Osteocyte (in vitro differentiated cells): ENCODE measurements around the gene DNAH14. TPM values are rescaled to one million over a fixed set of nuclear protein-coding genes. Genes with fewer than 3 reads are reported as not detected.
"Not testable (repeated sequence)": the region's sequence is repeated elsewhere in the genome, so short reads cannot be mapped to it uniquely, and the experiment has no call there.

Source experiments
- DNase-seq: peaks from one replicate; pipeline ENCODE4 v3.0.0; 2021; ENCODE audit warnings: mixed read lengths; ENCODE audit not compliant: unreplicated experiment; ENCODE audit errors: extremely low spot score
- H3K27ac Mint-ChIP-seq: one replicate; pipeline ENCODE4 v1.8.0; 2021; ENCODE audit warnings: mild to moderate bottlenecking, mixed read lengths; ENCODE audit not compliant: unreplicated experiment
- H3K27me3 Mint-ChIP-seq: one replicate; pipeline ENCODE4 v1.8.0; 2021; ENCODE audit warnings: mixed read lengths; ENCODE audit not compliant: unreplicated experiment
- H3K36me3 Mint-ChIP-seq: one replicate; pipeline ENCODE4 v1.8.0; 2021; ENCODE audit warnings: mixed read lengths; ENCODE audit not compliant: unreplicated experiment
- H3K4me1 Mint-ChIP-seq: one replicate; pipeline ENCODE4 v1.8.0; 2021; ENCODE audit warnings: mixed read lengths; ENCODE audit not compliant: unreplicated experiment
- H3K4me3 Mint-ChIP-seq: one replicate; pipeline ENCODE4 v1.8.0; 2021; ENCODE audit warnings: mild to moderate bottlenecking, moderate library complexity, mixed read lengths; ENCODE audit not compliant: unreplicated experiment
- H3K9me3 Mint-ChIP-seq: one replicate; pipeline ENCODE4 v1.8.0; 2021; ENCODE audit warnings: mixed read lengths; ENCODE audit not compliant: unreplicated experiment
- CTCF ChIP-seq: fragments of 200-600 bp; sonication (generic); IDR thresholded peaks from 2 replicates; pipeline ENCODE4 v1.5.0; 2021; ENCODE audit warnings: antibody characterized with exemption, mild to moderate bottlenecking, moderate library complexity
- long read RNA-seq: library from polyadenylated mRNA; unstranded; transcript quantifications from one replicate; pipeline ENCODE4 v2.0.0, GENCODE V29; 2021
- total RNA-seq: library from RNA; stranded (reverse); gene quantifications from 2 replicates; pipeline ENCODE4 v1.2.1, GENCODE V29; 2021

DNAH14 gene
- total RNA-seq, result 14.3 and 15.4 TPM in 2 replicates
- long read RNA-seq, partial matches to known transcripts, result 4 of 16 reads
- long read RNA-seq, other reads (novel, unspliced or antisense), result 11 of 16 reads

- peaks cover 5% of the 10 kb centered on the region for H3K4me1 Mint-ChIP-seq
- peak within 1 kb of the TSS; percentile 79 for H3K4me3 Mint-ChIP-seq
- H3K27ac Mint-ChIP-seq, result peak within 1 kb of the TSS; percentile 63
- peak; percentile 91 for DNase-seq
- peaks cover 23% of the 10 kb centered on the region for H3K36me3 Mint-ChIP-seq
- TF ChIP-seq CTCF, result no peak
- peaks cover 29% of the 10 kb centered on the region for H3K9me3 Mint-ChIP-seq
- H3K27me3 Mint-ChIP-seq, result no peaks in the 10 kb centered on the region
These were observed at the start of gene DNAH14 for GRCh38 chr1:224929335-224930237. TSS of gene DNAH14 (plus strand) at chr1:224929675. CDS start at chr1:224952703, 23,028 bp downstream.

DNA sequence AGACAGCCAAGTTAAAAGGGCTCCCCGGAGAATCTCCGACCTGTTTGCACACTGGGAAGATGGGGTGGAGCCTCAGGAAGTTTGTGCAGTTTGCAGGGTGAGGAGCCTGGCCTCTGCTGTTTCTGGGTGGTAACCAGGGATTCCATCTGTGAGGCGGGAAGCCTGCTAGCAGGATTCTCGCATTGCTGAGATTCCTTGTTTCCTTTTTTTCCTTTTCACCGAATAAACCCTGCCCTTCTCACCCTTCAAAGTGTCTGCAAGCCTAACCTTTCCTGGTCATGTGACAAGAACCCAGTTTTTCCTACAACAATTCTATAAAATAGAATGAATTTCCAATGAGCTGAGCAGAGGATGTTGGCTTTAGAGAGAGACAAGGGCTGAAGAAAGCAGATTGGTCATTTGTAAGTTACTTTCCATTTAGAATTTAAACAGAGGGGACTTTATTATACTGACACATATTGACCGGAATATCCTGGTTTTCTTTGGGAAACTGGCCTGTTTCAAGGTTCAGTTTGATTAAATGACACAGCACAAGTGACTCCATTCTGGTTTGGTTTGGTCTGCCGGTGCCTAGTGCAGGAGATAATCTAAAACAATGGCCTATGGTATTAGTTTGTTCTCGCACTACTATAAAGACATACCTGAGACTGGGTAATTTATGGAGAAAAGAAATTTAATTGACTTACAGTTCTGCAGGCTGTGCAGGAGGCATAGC lies 48.7 kb upstream of the DNAH14 start:
- Mint-ChIP-seq H3K4me1 (no peaks in the 10 kb centered on the region), H3K9me3 (peaks cover 4% of the 10 kb centered on the region), H3K36me3 (no peaks in the 10 kb centered on the region), H3K27ac (no peak overlapping the region), H3K4me3 (no peak overlapping the region), H3K27me3 (peaks cover 17% of the 10 kb centered on the region)
- DNase-seq, result no peak
- no peak for TF ChIP-seq CTCF

GRCh38 chr1:224881308-224881692 lies 48.2 kb upstream of the DNAH14 start:
- H3K27ac Mint-ChIP-seq, H3K4me1 Mint-ChIP-seq, H3K9me3 Mint-ChIP-seq, H3K4me3 Mint-ChIP-seq, DNase-seq, H3K36me3 Mint-ChIP-seq: not testable (repeated sequence)
- peaks cover 14% of the 10 kb centered on the region for H3K27me3 Mint-ChIP-seq

DNA sequence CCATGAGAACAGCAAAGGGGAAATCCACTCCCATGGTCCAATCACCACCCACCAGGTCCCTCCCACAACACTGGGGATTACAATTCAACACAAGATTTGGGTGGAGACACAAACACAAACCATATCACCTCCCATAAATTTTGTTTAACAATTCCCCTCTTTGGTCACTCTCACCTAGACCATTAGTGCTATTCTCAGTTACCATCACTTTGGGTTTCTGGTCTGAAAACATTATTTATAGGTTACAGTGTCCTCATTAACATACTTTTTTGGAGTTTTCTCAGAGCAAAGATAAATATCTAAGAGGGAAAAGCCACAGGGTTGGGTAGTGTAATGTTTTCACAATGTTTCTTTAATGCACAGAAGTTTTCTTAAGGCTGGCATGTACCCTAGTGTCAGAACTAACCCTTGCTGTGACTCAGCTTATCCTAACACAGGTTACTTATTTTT lies 47.7 kb upstream of the DNAH14 start:
- H3K4me1 Mint-ChIP-seq, result no peaks in the 10 kb centered on the region
- H3K9me3 Mint-ChIP-seq, result peaks cover 14% of the 10 kb centered on the region
- H3K27ac Mint-ChIP-seq, result no peak overlapping the region

GRCh38 chr1:224882264-224882663 lies 47.2 kb upstream of the DNAH14 start:
- no peak overlapping the region for H3K27ac Mint-ChIP-seq
- H3K36me3 Mint-ChIP-seq, result no peaks in the 10 kb centered on the region
- TF ChIP-seq CTCF, result no peak
- H3K4me1 Mint-ChIP-seq, result no peaks in the 10 kb centered on the region
- H3K4me3 Mint-ChIP-seq, result no peak overlapping the region
- DNase-seq, result no peak
- H3K9me3 Mint-ChIP-seq, result peaks cover 14% of the 10 kb centered on the region
- H3K27me3 Mint-ChIP-seq, result peaks cover 10% of the 10 kb centered on the region

More for the DNA sequence above, 47.7 kb upstream of the DNAH14 start:
- Mint-ChIP-seq H3K4me3 (no peak overlapping the region), H3K36me3 (no peaks in the 10 kb centered on the region), H3K27me3 (peaks cover 10% of the 10 kb centered on the region)
- no peak for TF ChIP-seq CTCF
- DNase-seq, result no peak
